HFFc6 (cell line): ENCODE results near the gene POU4F3. TPM values are rescaled to one million over a fixed set of nuclear protein-coding genes. Genes with fewer than 3 reads are reported as not detected.

Experiments
- DNase-seq: peaks from one replicate; pipeline ENCODE4 v3.0.0-alpha.2; 2018
- H3K27ac Mint-ChIP-seq: 2 replicates; pipeline ENCODE4 v1.8.0; 2020; ENCODE audit warnings: mild to moderate bottlenecking, mixed read lengths
- H3K27me3 Mint-ChIP-seq: 2 replicates; pipeline ENCODE4 v1.8.0; 2021; ENCODE audit warnings: mild to moderate bottlenecking, moderate library complexity, mixed read lengths; ENCODE audit not compliant: insufficient read depth
- H3K36me3 Mint-ChIP-seq: 2 replicates; pipeline ENCODE4 v1.8.0; 2021; ENCODE audit warnings: low read depth, mixed read lengths
- H3K4me1 Mint-ChIP-seq: 2 replicates; pipeline ENCODE4 v1.8.0; 2020; ENCODE audit warnings: low read depth, mixed read lengths
- H3K4me3 Mint-ChIP-seq: 2 replicates; pipeline ENCODE4 v1.8.0; 2020; ENCODE audit warnings: mild to moderate bottlenecking, moderate library complexity, mixed read lengths
- H3K9me3 Mint-ChIP-seq: 2 replicates; pipeline ENCODE4 v1.8.0; 2020; ENCODE audit warnings: mild to moderate bottlenecking, mixed read lengths
- CTCF ChIP-seq: fragments of 200-600 bp; sonication (generic); IDR thresholded peaks from 2 replicates; pipeline ENCODE4 v1.5.0; 2021; ENCODE audit warnings: antibody characterized with exemption, mild to moderate bottlenecking
- total RNA-seq, 6 experiments: library from RNA; stranded (reverse); fragmentation: NEBNext Ultra II Directional; extraction: Animal tissue kit (Norgen Biotek cat#: 25700); gene quantifications; 2 replicates in 1 of 6; 3 replicates in 5 of 6; pipeline ENCODE4 v1.2.3, GENCODE V29; 2021

POU4F3 gene
- total RNA-seq, 6 experiments from 2014 or later: 0.07 TPM; not detected in 5

- Mint-ChIP-seq H3K27me3 (peaks cover 38% of the 10 kb centered on the region), H3K4me1 (no peaks in the 10 kb centered on the region), H3K4me3 (no peak overlapping the region), H3K9me3 (no peaks in the 10 kb centered on the region), H3K27ac (no peak overlapping the region), H3K36me3 (no peaks in the 10 kb centered on the region)
- TF ChIP-seq CTCF: no peak
- no peak for DNase-seq
These were observed 25.6 kb upstream of the POU4F3 start for GRCh38 chr5:146313027-146313426.

GRCh38 chr5:146321571-146321970, 17.1 kb upstream of the POU4F3 start:
- no peak overlapping the region for H3K27ac Mint-ChIP-seq
- H3K4me3 Mint-ChIP-seq: no peak overlapping the region
- no peaks in the 10 kb centered on the region for H3K36me3 Mint-ChIP-seq
- no peak for TF ChIP-seq CTCF
- DNase-seq: no peak
- H3K9me3 Mint-ChIP-seq: no peaks in the 10 kb centered on the region
- no peaks in the 10 kb centered on the region for H3K4me1 Mint-ChIP-seq
- H3K27me3 Mint-ChIP-seq: peaks cover 15% of the 10 kb centered on the region

GRCh38 chr5:146327257-146327870, 11.3 kb upstream of the POU4F3 start:
- no peak overlapping the region for H3K4me3 Mint-ChIP-seq
- H3K27ac Mint-ChIP-seq: no peak overlapping the region
- no peaks in the 10 kb centered on the region for H3K9me3 Mint-ChIP-seq
- no peaks in the 10 kb centered on the region for H3K36me3 Mint-ChIP-seq
- H3K4me1 Mint-ChIP-seq: no peaks in the 10 kb centered on the region
- peaks cover 34% of the 10 kb centered on the region for H3K27me3 Mint-ChIP-seq
- no peak for DNase-seq
- no peak for TF ChIP-seq CTCF

- H3K4me1 Mint-ChIP-seq: no peaks in the 10 kb centered on the region
- no peak overlapping the region for H3K4me3 Mint-ChIP-seq
- H3K27me3 Mint-ChIP-seq: peaks cover 37% of the 10 kb centered on the region
- H3K27ac Mint-ChIP-seq: no peak overlapping the region
- H3K9me3 Mint-ChIP-seq: no peaks in the 10 kb centered on the region
- H3K36me3 Mint-ChIP-seq: no peaks in the 10 kb centered on the region
- no peak for TF ChIP-seq CTCF
- no peak for DNase-seq
These were observed 10.7 kb upstream of the POU4F3 start for GRCh38 chr5:146327989-146328388.

GRCh38 chr5:146329697-146330096, 8.9 kb upstream of the POU4F3 start:
- no peaks in the 10 kb centered on the region for H3K36me3 Mint-ChIP-seq
- H3K4me3 Mint-ChIP-seq: no peak overlapping the region
- no peak for DNase-seq
- peaks cover 40% of the 10 kb centered on the region for H3K27me3 Mint-ChIP-seq
- H3K4me1 Mint-ChIP-seq: no peaks in the 10 kb centered on the region
- no peak for TF ChIP-seq CTCF
- no peaks in the 10 kb centered on the region for H3K9me3 Mint-ChIP-seq
- no peak overlapping the region for H3K27ac Mint-ChIP-seq

- H3K4me3 Mint-ChIP-seq: no peak overlapping the region
- peaks cover 44% of the 10 kb centered on the region for H3K27me3 Mint-ChIP-seq
- no peaks in the 10 kb centered on the region; the same call in 1 of the 2 replicates for H3K4me1 Mint-ChIP-seq
- no peaks in the 10 kb centered on the region for H3K36me3 Mint-ChIP-seq
- DNase-seq: no peak
- H3K9me3 Mint-ChIP-seq: no peaks in the 10 kb centered on the region
- TF ChIP-seq CTCF: no peak
- no peak overlapping the region for H3K27ac Mint-ChIP-seq
These were observed 7.2 kb upstream of the POU4F3 start for GRCh38 chr5:146331423-146331822.
